CD4-positive, alpha-beta T cell treated with Interferon alpha-2 for 1 hour (primary cell): Measurements from ENCODE around the gene TGFBI.

Source experiments
- DNase-seq, 2 donors: peaks; one replicate each; pipeline ENCODE4 v3.0.0-alpha.2; 2020 to 2022

TGFBI gene

DNA sequence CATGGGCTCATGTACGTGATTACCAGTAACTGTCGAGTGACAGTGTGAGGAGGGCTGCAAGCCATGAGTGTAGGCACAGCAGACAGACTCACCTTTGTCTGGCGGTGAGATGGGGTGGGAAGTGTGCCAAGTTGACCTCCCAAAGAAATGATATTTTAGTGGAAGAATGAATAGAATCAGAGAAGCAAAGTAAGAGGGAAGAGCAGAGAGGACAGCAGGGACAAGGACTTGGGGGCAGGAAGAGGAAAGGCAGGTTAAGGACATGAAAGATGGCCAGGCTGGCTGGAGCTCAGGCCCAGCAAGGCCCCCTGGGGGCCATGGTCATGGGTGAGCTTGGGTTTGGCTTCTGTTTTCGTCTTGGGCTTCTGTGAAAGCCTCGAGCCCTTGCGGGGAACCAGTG lies 20.2 kb downstream of the TGFBI start:
- DNase-seq: no peak

DNA sequence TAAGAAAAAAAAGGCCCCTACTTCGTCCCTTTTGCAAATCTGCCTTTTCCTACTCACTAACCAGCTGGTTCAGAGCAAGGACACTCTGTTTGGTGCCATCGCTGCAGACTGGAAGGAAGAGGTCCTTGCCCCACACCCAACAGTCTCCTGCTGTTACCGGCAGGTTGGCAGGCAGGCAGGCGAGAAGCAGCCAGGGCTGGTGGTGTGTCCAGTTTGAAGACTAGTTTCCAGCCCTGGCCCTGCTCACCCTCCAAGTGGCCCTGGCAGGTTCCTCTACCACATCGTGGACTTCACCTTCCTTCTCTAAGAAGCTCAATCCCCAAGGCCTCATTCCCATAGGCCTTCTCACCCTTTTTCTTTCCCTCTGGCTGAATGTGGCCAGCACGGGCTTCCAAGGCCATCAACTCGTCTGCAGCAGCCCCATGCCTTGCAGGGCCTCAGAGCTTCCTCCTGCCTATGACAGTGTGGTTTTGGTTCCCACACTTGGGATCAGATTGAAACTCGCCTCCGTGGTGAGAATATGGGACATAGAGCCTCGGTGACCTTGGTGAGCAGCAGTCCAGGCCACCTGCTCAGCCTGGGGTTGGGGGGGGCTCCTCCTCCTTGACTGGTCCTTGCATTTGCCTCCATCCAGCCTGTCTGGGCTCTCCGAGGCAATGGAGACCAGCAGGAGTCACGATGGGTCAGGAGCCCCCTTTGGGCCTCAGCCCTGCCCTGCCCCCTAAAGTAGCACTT lies 22.9 kb downstream of the TGFBI start:
- no peak for DNase-seq

DNA sequence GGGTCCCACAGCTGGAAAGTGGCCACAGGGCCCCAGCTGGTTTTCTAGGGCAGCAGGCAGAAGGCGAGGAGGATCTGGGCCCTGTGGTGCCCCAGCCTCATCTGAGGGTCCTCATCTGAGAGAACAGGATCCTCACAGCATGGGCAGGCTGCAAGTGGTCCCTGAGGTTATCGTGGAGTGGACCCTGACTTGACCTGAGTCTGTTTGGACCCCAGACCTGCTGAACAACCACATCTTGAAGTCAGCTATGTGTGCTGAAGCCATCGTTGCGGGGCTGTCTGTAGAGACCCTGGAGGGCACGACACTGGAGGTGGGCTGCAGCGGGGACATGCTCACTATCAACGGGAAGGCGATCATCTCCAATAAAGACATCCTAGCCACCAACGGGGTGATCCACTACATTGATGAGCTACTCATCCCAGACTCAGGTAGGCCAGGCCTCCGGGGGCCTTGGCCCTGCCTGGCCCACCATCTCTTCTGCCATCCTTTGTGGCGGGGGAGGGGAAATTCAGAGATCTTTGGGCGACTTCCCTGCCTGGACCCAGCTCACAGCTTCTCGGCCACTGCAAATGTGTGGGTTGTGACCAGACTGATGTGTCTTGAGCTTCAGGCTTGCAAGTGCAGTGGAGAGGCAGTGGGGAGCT lies 24.0 kb downstream of the TGFBI start:
- no peak for DNase-seq

DNA sequence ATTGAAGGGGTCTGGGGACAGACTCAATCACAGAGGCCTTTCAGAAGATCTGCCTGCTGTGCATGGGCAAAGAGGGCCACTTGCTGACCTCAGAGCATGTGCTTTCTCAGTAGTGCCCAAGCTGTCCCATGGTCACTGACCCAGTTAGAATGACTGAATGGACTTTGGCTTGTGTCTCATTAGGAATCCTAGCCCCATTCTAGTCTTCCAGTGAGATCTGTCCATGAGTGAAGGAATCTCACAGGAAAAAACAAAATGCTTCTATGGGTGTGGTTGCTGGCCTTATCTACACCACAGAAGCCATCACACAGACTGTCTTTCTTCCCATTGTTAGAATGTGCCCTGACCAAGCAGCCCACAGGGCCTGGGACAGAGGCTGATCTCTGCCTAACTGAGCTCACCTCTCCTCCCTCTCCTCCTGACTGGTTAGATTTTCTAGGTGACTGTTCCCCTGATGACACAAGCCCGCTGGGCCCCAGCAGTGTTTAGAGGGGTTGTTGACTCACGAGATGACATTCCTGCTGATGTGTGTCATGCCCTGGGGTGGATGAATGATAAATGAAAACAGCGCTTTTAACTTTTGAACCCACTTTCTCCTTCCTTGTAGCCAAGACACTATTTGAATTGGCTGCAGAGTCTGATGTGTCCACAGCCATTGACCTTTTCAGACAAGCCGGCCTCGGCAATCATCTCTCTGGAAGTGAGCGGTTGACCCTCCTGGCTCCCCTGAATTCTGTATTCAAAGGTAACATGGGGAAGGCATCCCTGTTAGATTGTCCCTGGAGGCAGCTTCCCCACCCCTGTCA lies 24.8 kb downstream of the TGFBI start:
- DNase-seq: no peak

DNA sequence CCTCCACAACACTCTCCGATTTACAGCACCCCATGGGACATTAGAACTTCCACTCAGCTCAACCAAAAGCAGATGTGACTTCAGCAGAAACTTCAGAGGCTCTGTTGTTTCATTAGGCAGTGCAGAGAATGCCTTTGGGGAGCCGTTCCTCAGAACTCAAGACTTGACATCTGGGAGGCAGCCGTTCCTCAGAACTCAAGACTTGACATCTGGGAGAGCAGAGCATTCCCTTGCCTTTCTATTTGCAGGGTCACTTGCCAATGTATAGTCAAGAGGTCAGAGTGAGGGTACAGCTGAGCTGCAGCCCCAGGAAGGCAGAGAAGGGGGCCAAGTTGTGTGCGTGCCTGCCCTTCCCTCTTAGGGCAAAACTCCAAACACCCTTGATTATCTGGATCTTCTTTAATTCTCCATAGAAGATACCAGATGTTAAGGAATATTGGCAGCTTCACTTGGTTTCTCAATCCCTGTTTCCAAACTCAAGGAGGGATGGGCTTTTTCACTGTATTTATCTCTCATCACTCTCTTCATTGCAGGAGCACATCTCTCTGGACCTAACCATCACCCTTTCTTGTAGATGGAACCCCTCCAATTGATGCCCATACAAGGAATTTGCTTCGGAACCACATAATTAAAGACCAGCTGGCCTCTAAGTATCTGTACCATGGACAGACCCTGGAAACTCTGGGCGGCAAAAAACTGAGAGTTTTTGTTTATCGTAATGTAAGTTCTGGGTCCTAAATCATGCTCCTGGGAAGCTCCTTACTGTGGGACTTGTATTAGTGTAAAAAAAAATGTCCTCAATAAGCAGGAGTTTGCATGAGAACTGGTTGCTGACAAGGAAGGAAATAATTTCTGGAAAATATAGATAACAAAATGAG lies 25.6 kb downstream of the TGFBI start:
- no peak for DNase-seq

DNA sequence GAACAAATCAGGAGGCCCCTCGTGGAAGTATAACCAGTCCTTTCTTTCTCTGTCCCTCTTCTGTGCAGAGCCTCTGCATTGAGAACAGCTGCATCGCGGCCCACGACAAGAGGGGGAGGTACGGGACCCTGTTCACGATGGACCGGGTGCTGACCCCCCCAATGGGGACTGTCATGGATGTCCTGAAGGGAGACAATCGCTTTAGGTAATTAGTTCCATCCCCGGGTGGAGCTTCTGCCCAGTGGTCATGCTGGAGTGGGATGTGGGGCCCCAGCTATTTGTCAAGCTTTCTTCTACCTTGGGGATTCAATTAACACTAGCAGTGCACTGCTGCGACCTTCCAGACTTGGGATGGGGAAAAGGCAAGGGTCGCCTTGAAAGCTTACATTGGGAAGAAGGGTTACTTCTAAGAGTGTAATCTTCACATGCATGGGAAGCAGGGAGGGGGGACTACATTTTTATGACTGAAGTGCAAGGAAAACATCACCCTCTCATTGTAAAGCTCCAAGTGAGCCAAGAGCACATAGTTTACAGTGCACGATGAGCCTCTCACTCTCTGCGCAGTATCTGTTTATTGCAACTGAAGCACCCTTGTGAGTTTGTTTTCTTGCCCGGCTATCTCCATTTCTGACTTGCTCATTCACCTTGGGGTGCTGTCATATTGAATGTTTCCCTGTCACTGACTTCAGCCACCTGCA lies 27.0 kb downstream of the TGFBI start:
- DNase-seq: no peak

DNA sequence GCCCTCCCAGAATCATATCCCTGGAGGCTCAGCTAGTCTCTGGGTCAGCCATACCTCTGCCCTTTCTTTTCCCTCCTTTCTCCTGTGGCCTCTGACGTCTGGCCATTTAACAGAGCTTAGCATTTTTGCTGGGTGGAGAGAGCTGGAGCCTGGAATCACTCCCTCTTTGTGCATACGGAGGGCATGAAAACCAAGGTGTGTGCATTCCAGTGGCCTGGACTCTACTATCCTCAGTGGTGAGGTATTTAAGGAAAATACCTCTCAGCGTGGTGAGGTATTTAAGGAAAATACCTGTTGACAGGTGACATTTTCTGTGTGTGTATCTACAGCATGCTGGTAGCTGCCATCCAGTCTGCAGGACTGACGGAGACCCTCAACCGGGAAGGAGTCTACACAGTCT lies 27.5 kb downstream of the TGFBI start:
- DNase-seq: no peak

DNA sequence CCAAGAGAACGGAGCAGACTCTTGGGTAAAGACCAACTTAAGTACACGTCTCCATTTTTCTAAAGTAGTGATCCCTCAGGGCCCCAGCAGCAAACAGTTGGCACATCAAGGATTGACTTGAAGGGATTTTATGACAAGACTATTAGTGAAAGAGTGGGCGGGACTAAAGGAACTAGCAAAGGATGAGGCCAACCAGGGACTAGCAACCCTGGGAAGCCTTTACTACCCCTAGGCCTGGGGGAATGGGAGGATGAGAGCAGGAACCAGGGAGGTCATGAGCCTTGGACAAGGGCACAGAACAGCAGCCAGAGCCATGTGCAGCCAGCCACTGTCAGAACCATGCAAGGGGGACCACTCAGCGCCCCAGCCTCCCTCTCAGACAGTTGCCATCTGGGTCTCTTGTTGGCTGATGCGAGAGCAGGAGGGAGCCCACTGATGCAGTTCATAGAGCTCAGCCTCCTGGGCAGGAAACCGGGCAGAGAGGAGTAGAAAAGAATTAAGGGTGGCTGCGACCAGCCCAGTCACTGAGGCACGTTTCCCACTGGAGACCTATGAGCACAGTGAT lies 28.1 kb downstream of the TGFBI start:
- DNase-seq: no peak

DNA sequence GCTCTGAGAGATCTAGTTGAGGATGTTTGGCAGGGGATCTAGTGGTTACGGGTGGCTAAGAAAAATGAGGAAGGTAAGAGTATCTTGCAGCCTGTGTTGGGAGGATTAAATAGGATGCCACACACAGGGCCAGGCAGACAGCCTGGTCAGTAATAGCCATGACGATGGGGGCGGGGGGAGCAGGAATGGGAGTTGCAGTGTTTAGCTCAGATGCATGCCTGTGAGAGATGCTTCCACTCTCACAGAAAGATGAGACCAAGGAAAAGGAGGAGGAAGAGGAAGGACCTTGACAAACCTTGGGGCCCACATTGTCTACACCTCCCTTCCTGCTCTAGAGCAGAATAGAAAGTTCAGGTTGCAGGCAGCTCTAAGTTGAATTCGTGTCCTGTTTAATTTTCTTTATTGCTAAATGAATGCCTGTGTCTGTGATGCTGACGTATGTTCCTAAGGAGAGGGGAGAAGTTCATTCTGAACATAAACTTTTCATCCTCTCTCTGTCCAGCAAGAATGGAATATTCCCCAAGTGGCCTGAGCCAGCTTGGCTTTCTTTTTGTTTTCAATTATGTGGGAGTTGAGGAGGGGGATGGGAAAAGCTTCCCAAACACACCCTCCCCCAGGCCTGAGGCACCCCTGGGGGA lies 28.7 kb downstream of the TGFBI start:
- DNase-seq: no peak

DNA sequence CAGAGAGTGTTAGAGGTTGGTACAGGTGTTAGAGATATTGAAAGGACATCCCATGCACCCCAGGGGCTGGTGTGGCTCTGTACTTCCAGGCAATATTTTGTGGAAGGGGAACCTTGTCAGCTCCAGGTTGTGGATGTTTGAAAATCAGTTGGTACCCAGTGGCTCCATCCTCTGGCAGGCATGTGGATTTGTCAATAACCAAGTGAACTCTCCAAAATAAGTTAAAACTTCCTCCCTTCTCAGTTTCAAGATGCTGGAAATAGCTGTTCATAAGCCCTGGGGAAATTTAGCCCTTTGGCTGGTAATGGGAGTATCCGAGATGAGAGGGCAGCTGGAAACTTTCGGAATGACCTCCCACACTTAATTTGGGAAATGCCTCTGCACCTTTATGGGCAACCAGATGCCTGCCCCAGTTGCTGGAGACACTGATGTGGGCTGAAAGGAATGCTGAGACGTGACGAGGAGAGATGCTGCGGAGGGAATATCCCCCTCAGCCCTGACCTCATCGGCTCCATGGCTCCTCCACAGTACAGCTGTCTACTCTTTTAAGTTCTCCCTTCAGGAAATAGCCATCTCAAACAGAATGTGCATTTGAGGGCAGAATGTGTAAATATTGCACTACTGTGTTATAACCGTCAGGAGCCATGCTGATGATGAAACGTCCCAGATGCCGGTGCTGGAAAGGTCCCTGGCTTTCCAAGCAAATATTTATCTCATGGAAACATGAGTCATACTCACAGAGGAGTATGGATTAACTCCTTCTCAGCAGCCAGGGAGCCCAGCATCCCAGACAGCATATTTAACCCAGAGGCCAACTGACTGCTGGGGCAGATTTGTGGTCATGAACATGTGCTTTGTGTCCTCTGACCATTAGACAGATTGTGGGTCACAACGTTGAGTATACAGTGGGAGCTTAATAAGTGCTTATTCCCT lies 29.5 kb downstream of the TGFBI start:
- no peak for DNase-seq

DNA sequence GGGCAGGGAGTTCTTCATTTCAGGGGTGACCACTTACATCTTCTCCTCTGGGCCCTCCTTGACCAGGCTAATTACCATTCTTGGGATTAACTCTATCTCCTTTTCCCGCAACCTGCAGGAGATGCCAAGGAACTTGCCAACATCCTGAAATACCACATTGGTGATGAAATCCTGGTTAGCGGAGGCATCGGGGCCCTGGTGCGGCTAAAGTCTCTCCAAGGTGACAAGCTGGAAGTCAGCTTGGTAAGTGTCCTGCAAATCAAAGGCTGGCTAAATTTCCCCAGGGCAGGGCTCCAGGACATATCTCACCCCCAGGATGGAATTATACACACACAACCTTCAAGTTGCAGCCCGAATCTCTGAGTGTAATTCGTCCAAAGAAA lies 30.2 kb downstream of the TGFBI start:
- no peak for DNase-seq

DNA sequence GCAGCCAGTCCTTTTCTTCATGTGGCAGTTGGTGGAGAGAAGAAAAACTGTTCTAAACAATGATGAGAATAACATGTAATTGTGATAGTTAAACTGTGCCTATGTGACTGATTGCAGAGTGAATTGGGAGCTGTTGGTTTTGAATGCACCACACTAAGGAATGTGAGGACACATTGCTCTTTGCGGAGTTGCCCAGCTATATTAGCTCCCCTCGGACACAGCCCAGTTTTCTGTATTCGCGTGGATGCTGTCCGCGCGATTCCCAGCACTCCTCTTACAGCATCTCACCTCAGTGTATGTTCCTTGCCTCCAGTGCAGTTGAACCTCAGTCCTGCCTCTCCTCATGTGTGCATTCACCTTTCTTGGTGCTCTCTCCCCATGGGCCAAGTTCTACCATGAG lies 32.2 kb downstream of the TGFBI start:
- DNase-seq: no peak

DNA sequence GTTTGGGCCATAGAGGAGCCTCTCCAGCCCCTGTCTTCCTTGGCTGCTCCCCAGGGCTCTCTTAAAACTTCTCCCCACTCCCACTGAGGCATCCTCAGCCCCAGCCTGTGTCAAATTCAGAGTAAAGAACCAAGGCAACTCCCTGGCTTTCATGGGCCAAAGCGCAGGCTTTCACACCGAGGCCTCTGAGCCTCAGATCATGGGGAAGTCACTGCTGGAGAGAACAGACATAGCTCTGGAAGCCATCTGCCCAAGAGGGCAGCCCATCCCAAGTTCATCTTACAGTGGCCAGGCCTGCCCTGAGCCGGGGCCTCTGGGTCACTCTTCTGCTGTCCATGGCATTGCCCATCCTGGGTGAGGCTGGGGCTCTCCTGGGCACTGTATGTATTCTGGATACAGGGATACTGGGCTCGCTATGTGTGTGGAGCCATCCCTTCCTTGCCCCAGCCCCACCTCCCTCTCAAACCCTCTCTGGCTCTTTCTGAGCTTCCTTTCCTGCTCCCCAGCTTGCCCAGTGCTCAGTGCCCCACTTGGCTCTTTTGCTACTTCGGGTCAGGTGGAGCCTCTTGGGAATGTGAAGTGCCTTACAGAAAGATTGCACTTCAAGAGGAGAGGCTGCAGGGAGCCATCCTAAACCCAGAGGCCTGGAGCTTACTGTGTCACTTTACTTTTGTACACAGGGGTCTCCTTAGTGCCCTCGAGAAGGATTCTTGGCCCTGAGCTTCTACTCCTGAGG lies 33.0 kb downstream of the TGFBI start:
- no peak for DNase-seq

DNA sequence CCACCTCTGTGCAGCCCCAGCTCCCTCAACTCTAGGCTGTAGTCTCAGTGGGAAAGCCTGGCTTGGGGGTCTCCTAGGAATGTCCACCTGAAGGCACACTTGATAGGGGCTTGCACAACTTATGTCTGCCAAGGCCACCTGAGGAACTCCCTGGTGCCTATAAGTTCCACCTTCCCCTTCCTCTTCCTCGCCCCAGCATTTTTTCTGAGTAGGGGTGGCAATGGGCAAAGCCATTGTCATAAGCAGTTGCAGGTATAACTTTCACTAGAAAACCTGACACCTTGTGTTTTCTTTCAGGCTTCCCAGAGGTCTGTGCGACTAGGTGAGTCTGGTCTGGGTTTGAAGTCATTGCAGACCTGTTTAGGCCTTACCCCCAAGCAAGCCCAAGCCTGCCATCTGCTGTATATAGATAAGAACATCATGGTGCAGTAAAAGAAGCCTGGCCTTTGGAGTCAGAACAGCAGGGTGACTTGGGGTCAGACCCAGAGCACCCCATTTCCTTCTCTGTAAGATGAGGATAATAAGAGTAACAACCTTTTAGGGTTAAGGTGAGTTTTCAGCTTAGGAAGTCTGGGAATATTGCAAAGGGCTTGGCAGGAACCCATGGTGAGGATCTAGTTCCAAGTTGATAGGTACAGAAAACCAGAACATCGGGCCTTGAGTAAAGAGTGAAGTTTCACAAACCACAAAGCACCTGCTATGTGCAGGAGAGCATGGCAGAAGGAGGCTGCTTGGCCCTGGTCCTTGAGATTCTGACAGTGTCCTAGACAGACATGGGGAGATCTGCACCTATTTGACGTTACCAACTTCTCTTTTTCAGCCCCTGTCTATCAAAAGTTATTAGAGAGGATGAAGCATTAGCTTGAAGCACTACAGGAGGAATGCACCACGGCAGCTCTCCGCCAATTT lies 33.8 kb downstream of the TGFBI start:
- peak in 1 of 2 donors; percentile 56 for DNase-seq

DNA sequence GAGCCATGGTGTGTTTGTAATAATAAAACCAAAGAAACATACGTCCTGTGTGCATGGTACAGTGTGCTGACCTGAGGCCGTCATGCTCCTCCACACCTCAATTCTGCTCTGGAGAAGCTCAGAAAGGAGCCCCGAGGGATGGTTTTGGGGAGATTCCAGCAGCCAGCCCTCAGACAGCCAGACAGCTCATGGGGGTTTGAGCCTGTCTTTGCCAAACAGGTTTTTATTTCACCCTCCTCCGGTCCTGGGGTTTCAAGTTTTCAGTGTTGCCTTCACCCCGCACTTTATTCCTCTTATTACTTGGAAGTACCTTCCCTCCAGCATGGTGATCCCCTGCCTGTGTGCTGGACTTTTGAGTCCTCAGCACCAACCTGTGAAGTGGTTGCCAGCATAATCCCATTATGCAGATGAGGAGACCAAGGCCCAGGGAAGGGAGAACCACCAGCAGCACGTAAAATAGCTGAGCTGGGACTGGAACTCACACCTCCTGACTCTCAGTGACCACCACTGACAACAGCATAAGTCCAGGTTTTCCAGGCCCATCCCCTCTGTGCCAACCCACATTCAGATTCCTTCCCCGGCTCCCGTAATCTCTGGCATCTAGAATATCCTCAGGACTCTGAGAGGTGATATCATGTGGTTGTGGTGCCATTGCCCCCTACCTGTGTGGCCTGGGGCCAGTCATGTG lies 35.1 kb downstream of the TGFBI start:
- no peak for DNase-seq

DNA sequence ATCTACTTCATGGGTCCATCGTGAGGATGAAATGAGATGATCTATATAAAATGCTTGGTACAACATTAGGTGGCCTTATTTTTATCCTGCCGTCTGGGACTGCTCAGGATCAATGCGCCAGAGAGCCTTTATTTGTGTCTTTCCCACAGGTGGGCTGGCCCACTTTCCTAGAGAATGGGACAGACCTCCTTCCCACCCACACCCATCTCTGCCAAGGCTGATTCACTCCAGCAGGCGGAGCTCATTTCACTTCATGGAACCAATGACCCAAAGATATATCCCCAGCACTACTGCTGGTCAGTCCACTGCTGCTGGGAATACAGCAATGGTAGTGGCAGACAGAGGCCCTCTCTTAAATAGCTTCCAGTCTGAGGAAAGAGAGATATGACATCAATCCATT lies 35.7 kb downstream of the TGFBI start:
- DNase-seq: no peak

DNA sequence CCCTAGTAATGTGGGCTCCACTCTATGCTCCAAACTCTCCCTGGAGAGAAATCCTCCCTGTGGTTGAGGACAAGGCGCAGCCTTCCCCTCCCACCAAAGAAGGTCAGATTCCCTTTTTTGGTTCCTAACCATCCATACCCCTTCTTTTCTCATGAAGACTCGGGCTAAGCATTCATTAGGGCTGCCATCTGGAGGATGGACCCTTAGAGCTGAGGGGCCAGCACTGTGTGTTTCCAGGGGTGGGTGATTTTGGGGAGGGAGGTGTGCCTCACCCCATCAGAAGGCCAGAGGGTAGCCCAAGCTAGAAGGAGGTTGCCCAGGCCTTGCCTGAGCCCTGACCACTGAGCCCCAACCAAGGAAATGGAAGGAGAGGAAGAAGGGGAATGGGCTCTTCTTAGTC lies 36.8 kb downstream of the TGFBI start:
- DNase-seq: no peak
